Heart left ventricle (tissue), 16 donors: ENCODE results near the gene RAB28. TPM values are rescaled to one million over a fixed set of nuclear protein-coding genes. Genes with fewer than 3 reads are reported as not detected.

Experiments
- ATAC-seq, 4 donors: fragments of 200-7000 bp; cut with Tn5 transposase; one replicate each; pipeline ENCODE4 v1.9.1; 2020 to 2022; ENCODE audit warnings: moderate library complexity in 4 of 4, mild to moderate bottlenecking in 3 of 4, moderate number of reproducible peaks in 1 of 4
- DNase-seq, 5 donors: peaks; one replicate each; pipeline ENCODE4 v3.0.0-alpha.2; 2020
- H3K27ac ChIP-seq, 12 donors: fragments of 200-600 bp; sonication (generic) in 4 of 12; one replicate each; pipeline versions ENCODE4 v1.5.0 to v1.8.0; 2016 to 2022; ENCODE audit warnings: mild to moderate bottlenecking in 2 of 12
- H3K27me3 ChIP-seq, 9 donors: fragments of 200-600 bp; sonication (generic) in 2 of 9; one replicate each; pipeline versions ENCODE4 v1.5.1 to v1.8.0; 2016 to 2022; ENCODE audit warnings: mild to moderate bottlenecking in 3 of 9
- H3K36me3 ChIP-seq, 9 donors: fragments of 200-600 bp; sonication (generic) in 2 of 9; one replicate each; pipeline versions ENCODE4 v1.5.0 to v1.8.0; 2018 to 2022; ENCODE audit warnings: mild to moderate bottlenecking in 2 of 9
- H3K4me1 ChIP-seq, 12 donors: fragments of 200-600 bp; sonication (generic) in 4 of 12; one replicate each; pipeline versions ENCODE4 v1.5.0 to v1.8.0; 2016 to 2022; ENCODE audit warnings: mild to moderate bottlenecking in 3 of 12
- H3K4me3 ChIP-seq, 12 donors: fragments of 200-600 bp; sonication (generic) in 4 of 12; one replicate each; pipeline versions ENCODE4 v1.5.0 to v1.8.0; 2017 to 2022; ENCODE audit warnings: mild to moderate bottlenecking in 9 of 12, moderate library complexity in 4 of 12
- H3K9me3 ChIP-seq, 12 donors: fragments of 200-600 bp; sonication (generic) in 4 of 12; one replicate each; pipeline versions ENCODE4 v1.5.0 to v1.8.0; 2016 to 2022; ENCODE audit warnings: mild to moderate bottlenecking in 1 of 12
- CTCF ChIP-seq, 12 donors: fragments of 200-600 bp; sonication (generic) in 4 of 12; IDR thresholded peaks; one replicate each; pipeline versions ENCODE4 v1.5.0 to v1.8.0; 2018 to 2022; ENCODE audit warnings: antibody characterized with exemption in 12 of 12, mild to moderate bottlenecking in 5 of 12
- POLR2A ChIP-seq, 2 donors: fragments of 450-650 bp; IDR thresholded peaks; one replicate each; pipeline ENCODE4 v1.6.1; 2017; ENCODE audit warnings: antibody characterized with exemption in 2 of 2, mild to moderate bottlenecking in 2 of 2, moderate library complexity in 2 of 2
- WGBS, 4 donors: extraction: QIAGEN DNeasy Blood & Tissue Kit in 2 of 4; methylation state at CpG; one replicate each; pipeline versions ENCODE4 v1.1.5 to v1.1.7; 2013 to 2018; 5-methylcytosine and 5-hydroxymethylcytosine counted together
- intact Hi-C, 10 donors: fragments of 100-400 bp; cut with DNase I; formaldehyde crosslinking; loops; one replicate each; pipeline versions ENCODE4 v1.11.1 to v1.14.2; 2022
- polyA plus RNA-seq, 2 donors: library from polyadenylated mRNA; stranded (reverse); fragments of 200-250 nt; gene quantifications; one replicate each; pipeline ENCODE4 v1.2.3, GENCODE V29; 2013
- total RNA-seq, 9 donors: library from RNA; depleted of rRNA in 2 of 9; stranded (reverse); fragments of >200 nt in 2 of 9; fragmentation: NEBNext Ultra II Directional in 3 of 9; extraction: Animal tissue kit (Norgen Biotek cat#: 25700) in 3 of 9; gene quantifications; one replicate each; pipeline versions ENCODE4 v1.1.0 to v1.2.4, GENCODE V29; 2016 to 2023
- donor health status: ischemic (EF 13 %, LVEDD 7.1; RV severe dilation, severe dysfunction).
- donor health status: healthy with polysubstance abuse.
- donor health status: DM: no; HTN: yes; CAD: no.
- donor health status: DM: no; HTN: no; CAD: no.
- donor health status: ischemic (EF 25% LVEDD 6.9; RV normal size, moderate dysfunction).
- donor health status: ischemic (EF 25% LVEDD 5.7; RV mildly dilated, moderate dysfunction).
- donor health status: healthy.
- donor health status: DM: yes; HTN: yes; CAD: no.
- donor health status: ischemic (EF 35%, LVEDD 5.7; RV mildly dilated, moderate dysfunction).
- donor health status: nonischemic (EF 11% LVEDD 7.7; RV severe dilation, severe dysfunction).
- donor health status: DM: yes; HTN: yes; CAD: no.
- donor health status: PGD.
- donor health status: ischemic (EF 29% LVEDD 5.4; RV normal size, mild dysfunction).
- donor health status: nonischemic (EF 23%, LVEDD 6.1; RV moderate dilation, normal function).

Gene RAB28
- total and polyA plus RNA-seq, 11 donors, result 11.5 to 31.1 (median 17.9) TPM

- DNase-seq (no peak), ATAC-seq (no peak)
- Histone ChIP-seq H3K27ac (no peak overlapping the region), H3K9me3 (peaks cover 0 to 37% (median 8%) of the 10 kb centered on the region in 12 donors), H3K4me1 (peaks cover 0 to 23% (median 4%) of the 10 kb centered on the region in 12 donors), H3K27me3 (no peaks in the 10 kb centered on the region), H3K4me3 (no peak overlapping the region), H3K36me3 (no peaks in the 10 kb centered on the region)
- WGBS, 4 donors, result 85 to 93% (median 90%) methylated on average over 2 of the region's 2 CpGs
- intact Hi-C loops, result no loop called here
- no peak for TF ChIP-seq CTCF (IDR thresholded peaks at IDR 0.05)
- TF ChIP-seq POLR2A (IDR thresholded peaks at IDR 0.05), result no peak
These were observed 47.2 kb downstream of the RAB28 start for GRCh38 chr4:13436962-13437361.

GRCh38 chr4:13432453-13432852 is 51.7 kb downstream of the RAB28 start:
- Histone ChIP-seq H3K27me3 (no peaks in the 10 kb centered on the region), H3K4me3 (no peak overlapping the region), H3K4me1 (peaks cover 0 to 26% (median 4%) of the 10 kb centered on the region in 12 donors), H3K27ac (no peak overlapping the region), H3K36me3 (no peaks in the 10 kb centered on the region), H3K9me3 (peaks cover 0 to 18% (median 8%) of the 10 kb centered on the region in 12 donors)
- no peak for TF ChIP-seq CTCF (IDR thresholded peaks at IDR 0.05)
- no peak for TF ChIP-seq POLR2A (IDR thresholded peaks at IDR 0.05)
- intact Hi-C loops, result no loop called here
- no peak for ATAC-seq
- 76 to 88% (median 81%) methylated on average over 1 of the region's 1 CpG for WGBS, 4 donors
- no peak for DNase-seq

- no peak for TF ChIP-seq POLR2A (IDR thresholded peaks at IDR 0.05)
- TF ChIP-seq CTCF (IDR thresholded peaks at IDR 0.05), result peak in 2 of 12 donors; percentile 7 to 13
- 83 to 89% (median 89%) methylated on average over 9 of the region's 9 CpGs for WGBS, 4 donors
- intact Hi-C loops, result no loop called here
These were observed 53.1 kb downstream of the RAB28 start for GRCh38 chr4:13430834-13431568.

GRCh38 chr4:13427599-13428325 is 56.4 kb downstream of the RAB28 start:
- no peak overlapping the region for H3K27ac ChIP-seq
- intact Hi-C loops, result no loop called here
- H3K4me1 ChIP-seq, result peaks cover 0 to 22% (median 2%) of the 10 kb centered on the region in 12 donors
- no peaks in the 10 kb centered on the region for H3K27me3 ChIP-seq
- no peak overlapping the region for H3K4me3 ChIP-seq
- H3K9me3 ChIP-seq, result no peaks in the 10 kb centered on the region
- TF ChIP-seq POLR2A (IDR thresholded peaks at IDR 0.05) (no peak), CTCF (IDR thresholded peaks at IDR 0.05) (no peak)
- DNase-seq (no peak), ATAC-seq (no peak)
- WGBS, 4 donors, result 84 to 90% (median 88%) methylated on average over 20 of the region's 20 CpGs
- peaks cover 0 to 10% (median 4%) of the 10 kb centered on the region in 9 donors for H3K36me3 ChIP-seq

More at GRCh38 chr4:13430834-13431568, 53.1 kb downstream of the RAB28 start:
- H3K36me3 ChIP-seq, result no peaks in the 10 kb centered on the region
- H3K4me3 ChIP-seq, result no peak overlapping the region
- H3K27me3 ChIP-seq, result no peaks in the 10 kb centered on the region
- H3K27ac ChIP-seq, result no peak overlapping the region
- peak in 1 of 4 donors; percentile 29 for ATAC-seq
- no peak for DNase-seq
- H3K9me3 ChIP-seq, result peaks cover 0 to 3% (median 0%) of the 10 kb centered on the region in 12 donors
- H3K4me1 ChIP-seq, result peaks cover 0 to 30% (median 4%) of the 10 kb centered on the region in 12 donors
